ENCODE results near the gene HEATR5B.

- TF ChIP-seq CTCF (IDR thresholded peaks at IDR 0.05) (no peak), POLR2A (IDR thresholded peaks at IDR 0.05) (no peak)
These were observed 31.4 kb downstream of the HEATR5B start for GRCh38 chr2:37052600-37053332.
